Measurements from ENCODE around the gene POU2F1.

DNA sequence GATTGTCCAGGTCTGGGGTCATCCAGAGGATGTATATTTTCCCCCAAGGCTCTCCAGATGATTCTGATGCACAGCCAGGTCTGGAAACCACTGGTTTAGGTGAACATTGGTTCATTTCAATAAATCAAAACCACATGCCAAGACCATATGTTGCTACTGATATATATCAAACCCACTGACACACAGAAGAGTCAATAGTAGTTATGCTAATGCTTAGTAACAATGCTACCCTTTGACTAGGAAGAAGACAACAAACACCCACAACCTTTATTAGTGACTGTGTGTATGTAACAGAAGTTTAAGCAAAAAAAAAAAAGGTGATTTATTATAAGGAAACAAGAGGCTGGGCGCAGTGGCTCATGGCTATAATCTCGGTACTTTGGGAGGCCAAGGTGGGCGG is 35.6 kb upstream of the POU2F1 start:
- TF ChIP-seq, protein P1, sequence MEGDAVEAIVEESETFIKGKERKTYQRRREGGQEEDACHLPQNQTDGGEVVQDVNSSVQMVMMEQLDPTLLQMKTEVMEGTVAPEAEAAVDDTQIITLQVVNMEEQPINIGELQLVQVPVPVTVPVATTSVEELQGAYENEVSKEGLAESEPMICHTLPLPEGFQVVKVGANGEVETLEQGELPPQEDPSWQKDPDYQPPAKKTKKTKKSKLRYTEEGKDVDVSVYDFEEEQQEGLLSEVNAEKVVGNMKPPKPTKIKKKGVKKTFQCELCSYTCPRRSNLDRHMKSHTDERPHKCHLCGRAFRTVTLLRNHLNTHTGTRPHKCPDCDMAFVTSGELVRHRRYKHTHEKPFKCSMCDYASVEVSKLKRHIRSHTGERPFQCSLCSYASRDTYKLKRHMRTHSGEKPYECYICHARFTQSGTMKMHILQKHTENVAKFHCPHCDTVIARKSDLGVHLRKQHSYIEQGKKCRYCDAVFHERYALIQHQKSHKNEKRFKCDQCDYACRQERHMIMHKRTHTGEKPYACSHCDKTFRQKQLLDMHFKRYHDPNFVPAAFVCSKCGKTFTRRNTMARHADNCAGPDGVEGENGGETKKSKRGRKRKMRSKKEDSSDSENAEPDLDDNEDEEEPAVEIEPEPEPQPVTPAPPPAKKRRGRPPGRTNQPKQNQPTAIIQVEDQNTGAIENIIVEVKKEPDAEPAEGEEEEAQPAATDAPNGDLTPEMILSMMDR (IDR thresholded peaks at IDR 0.05), result no peak
- TF ChIP-seq EP300 (IDR thresholded peaks at IDR 0.05) (no peak), POLR2A (IDR thresholded peaks at IDR 0.05) (no peak)

Data from stomach (tissue), 4 donors.